ENCODE results near the gene USP9X.
"Not testable (repeated sequence)": the region's sequence is repeated elsewhere in the genome, so short reads cannot be mapped to it uniquely, and the experiment has no call there.

Gene USP9X

DNA sequence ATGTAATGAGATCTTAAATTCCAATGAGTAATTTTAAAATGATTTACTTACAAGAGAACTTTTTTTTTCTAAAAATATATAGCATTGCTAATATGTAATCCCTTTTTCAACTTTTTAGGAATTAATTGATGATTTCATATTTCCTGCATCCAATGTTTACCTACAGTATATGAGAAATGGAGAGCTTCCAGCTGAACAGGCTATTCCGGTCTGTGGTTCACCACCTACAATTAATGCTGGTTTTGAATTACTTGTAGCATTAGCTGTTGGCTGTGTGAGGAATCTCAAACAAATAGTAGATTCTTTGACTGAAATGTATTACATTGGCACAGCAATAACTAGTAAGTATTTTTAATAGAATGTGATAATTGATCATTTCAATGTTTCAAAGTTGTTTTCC is 113.2 kb downstream of the USP9X start:
- no peak for DNase-seq (ENCODE audit: low spot score)

DNA sequence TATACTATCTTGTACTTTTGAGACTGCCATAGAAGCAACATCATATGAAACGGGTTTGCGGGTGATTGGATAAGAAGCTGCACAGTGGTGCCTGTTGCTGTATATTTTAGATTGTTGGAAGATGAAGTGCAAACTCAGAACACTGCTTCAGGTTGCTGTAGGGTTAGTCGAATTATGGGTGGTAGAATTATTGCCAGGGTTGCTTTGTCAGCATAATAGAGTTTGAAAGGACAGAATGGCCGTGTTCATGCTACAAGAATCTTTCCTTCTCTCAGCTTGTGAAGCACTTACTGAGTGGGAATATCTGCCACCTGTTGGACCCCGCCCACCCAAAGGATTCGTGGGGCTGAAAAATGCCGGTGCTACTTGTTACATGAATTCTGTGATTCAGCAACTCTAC is 115.5 kb downstream of the USP9X start:
- no peak for DNase-seq (ENCODE audit: low spot score)

DNA sequence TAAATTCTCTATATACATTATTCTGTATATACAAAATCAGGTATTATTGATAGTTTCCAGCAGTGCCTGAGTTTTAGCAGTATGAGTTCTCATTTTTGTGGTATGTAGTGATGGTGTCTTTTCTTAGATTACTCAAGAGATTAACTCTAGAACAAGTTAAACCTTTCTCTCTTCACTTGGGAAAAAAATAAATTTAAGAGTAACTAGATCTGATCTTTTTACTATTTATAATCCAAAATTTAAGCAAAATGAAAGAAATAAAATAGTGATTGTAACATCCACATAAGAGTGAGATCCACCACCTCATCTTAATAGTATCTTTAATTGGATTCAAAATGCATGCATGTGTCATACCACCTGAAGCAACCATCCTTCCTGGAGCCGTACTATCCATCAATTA is 124.6 kb downstream of the USP9X start:
- no peak for DNase-seq (ENCODE audit: low spot score)

DNA sequence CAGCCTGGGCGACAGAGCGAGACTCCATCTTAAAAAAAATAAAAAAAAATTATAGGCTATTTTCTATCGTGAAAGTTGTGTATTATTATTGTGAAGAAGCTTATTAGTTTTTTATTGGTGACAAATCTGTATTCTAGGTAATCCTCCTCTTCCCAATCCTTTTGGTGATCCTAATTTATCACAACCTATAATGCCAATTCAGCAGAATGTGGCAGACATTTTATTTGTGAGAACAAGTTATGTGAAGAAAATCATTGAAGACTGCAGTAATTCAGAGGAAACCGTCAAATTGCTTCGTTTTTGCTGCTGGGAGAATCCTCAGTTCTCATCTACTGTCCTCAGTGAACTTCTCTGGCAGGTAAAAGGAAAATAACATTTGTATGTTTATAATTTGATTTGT is 139.4 kb downstream of the USP9X start:
- DNase-seq (ENCODE audit: low spot score) = no peak

DNA sequence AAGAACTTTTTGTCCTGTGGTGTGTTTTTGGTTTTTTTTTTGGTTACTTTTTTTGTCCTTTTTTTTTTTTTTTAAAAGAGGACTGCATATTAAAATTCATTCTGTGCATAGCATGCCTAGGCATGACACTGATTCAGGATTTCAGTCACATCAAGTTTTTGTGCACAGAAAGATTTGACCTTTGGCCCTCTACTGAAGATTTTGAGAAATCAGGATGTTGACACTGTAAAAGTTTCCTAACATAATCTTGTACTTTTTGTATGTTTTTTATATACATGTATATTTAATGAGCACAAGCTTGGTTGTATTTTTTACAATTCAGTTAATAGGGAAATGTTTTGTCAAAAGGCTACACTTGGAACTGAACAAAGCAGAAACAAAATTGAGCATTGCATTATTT is 148.7 kb downstream of the USP9X start:
- no peak for DNase-seq (ENCODE audit: low spot score)

DNA sequence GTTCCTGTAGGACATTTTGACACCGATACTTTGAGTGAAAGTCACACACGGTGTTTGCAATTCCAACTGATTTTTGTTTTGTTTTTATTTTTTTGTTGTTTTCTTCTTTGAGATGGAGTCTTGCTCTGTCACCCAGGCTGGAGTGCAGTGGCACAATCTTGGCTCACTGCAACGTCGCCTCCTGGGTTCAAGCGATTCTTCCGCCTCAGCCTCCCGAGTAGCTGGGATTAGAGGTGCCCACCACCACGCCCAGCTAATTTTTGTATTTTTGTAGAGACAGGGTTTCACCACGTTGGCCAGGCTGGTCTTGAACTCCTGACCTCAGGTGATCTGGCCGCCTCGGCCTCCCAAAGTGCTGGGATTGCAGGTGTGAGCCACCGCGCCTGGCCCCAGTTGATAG is 149.2 kb downstream of the USP9X start:
- DNase-seq (ENCODE audit: low spot score) = not testable (repeated sequence)

DNA sequence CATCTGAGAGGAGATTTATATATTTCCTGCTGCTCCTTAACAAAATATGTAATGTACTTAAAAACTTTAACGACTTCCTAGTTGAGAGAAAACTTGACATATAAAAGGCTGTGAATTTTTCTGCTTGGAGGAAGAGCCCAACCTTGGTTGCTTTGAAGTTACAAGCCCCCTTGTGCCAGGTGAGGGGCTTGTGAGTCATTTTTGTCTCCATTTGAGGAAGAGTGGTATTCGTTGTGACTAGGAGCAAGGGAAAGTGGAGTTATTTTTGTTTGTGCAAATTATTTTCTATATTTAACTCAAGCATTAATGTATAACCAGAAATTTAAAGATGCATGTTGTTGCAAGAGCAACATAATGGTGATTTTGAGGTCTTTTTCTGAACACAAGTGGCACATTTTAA is 149.7 kb downstream of the USP9X start:
- no peak for DNase-seq (ENCODE audit: low spot score)

DNA sequence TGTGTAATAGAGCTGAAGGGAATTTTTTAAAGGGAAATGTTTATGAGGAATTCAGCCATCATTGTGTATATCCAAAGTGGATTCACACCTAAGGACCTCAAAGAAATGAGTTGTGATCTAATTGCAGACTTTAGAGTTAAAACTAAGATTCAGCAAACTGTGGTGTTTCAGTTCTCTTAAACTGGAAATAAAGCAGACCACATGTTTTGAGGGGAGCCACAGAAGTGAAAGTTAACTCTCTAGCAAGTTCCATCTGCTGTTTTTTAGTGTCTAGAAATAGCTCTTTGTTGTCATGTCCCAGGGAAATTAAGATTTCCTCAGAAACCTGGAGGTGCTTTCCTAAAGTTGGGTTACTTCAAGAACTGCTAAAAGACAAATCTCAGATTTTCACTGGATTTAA is 151.4 kb downstream of the USP9X start:
- no peak for DNase-seq (ENCODE audit: low spot score)

DNA sequence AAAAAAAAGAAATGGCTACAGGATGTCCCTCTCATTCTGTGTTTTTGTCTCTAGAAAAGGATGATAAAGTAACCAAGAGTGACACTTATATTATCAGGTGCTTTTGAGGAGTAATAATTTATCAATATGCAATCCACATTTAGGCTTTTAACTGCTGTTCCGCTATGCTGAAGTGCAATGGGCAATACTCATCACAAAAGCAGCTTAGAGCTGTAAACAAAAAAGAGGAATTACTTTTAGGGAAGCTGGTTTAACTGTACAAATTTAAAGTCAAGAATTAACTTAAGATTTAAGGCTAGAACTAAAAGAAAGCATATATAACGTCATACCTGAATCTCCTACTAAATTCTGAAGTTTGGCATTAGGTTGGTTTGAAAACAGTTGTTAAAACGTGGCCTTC is 155.3 kb downstream of the USP9X start:
- no peak for DNase-seq (ENCODE audit: low spot score)

DNA sequence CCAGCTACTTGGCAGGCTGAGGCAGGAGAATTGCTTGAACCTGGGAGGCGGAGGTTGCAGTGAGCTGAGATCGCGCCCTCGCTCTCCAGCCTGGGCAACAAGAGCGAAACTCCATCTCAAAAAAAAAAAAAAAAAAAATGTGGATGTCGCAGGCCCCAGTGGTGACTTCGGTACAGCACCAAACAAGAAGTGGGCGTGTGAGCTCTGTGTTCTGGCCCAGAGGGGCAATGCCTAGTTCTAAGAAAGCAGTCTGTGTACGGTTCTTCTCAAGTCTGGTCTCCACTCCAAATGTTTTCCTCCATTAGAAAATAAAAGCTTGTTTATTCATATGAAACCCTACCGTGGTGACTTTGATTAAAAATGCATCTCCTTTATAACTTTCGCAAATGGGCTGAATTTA is 156.7 kb downstream of the USP9X start:
- no peak for DNase-seq (ENCODE audit: low spot score)

DNA sequence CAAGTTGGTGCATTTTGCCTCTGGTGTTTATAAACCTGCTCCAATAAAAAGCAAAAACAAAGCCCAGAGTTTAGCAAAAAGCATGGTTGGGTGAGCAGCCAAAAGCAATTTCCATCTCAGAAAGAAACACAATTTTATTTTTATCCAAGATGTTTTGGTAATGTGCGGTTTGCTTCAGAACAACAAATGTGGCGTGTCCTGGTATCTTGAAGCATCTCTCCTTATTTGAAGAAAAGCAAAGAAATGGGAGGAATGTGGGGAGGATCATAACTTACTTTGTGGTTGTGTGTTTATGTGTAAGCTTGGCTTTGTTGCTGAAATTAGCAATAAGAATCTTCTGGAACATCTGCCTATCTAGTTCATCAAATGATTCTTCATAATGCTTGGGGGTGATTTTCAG is 160.4 kb downstream of the USP9X start:
- DNase-seq (ENCODE audit: low spot score) = no peak

DNA sequence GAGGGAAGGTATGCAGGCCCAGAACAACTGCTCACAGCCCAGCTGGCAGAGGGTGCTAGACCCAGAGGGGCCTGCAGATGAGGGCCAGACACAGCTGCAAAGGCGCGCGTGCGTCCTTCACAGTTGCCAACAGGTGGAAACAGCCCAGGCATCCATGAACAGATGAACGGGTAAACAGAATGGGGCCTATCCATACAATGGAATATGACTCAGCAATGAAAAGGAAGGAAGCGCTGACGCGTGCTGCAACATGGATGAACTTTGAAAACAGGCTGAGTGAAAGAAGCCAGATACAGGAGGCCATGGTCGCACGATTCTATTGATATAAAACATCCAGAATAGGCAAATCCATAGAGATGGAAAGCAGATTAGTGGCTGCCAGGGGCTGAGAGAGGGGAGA is 165.6 kb downstream of the USP9X start:
- DNase-seq (ENCODE audit: low spot score) = no peak

DNA sequence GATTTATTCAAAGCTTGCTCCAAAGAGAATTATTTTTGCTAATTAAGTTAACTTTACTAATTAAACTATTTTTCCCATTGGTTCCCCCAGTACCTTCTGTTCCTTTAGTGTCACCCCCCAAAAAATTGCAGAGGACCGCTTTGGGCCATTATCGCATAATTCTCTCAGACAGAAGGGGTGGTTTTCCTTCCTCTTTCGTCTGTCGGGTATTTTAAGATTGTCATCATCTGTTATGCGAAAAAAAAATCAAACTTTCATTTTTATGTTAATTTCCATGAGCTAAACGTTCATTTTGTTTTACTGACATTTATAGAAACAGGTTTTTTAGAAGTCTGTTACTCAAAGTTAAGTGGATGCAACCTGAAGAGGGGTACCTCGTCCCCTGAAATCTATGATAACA is 172.6 kb downstream of the USP9X start:
- DNase-seq (ENCODE audit: low spot score) = no peak

DNA sequence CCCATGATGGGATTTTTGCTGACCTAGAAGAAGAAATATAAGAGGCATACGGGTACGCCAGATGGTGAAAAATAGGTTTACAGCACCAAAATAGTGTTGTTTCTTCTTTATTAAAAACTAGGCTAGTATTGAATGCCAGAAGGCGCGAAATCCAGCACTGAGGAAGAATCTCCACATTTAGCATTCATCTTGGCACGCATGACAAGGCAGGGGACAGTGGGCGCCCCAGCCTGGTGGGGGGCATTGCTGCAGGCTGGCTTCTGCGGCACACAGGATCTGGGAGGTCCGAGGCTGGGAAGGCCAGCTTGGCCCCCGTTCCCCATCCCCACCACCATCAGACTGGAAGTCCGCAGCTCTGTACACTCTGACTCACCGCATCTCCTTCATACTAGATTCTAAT is 173.0 kb downstream of the USP9X start:
- DNase-seq (ENCODE audit: low spot score) = no peak

DNA sequence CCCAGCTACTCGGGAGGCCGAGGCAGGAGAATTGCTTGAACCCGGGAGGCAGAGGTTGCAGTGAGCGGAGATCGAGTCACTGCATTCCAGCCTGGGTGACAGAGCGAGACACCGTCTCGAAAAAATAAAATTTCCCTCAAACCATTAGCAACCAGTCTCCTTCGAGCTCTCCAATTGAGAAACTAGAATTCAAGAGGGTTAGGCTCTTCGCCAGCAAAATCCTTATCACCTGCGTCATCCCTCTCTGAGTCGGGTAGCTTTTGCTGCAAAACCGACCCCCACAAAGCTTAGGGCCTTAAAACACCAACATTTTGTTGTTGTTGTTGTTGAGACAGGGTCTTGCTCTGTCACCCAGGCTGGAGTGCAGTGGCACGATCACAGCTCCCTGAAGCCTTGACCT is 173.6 kb downstream of the USP9X start:
- no peak for DNase-seq (ENCODE audit: low spot score)

DNA sequence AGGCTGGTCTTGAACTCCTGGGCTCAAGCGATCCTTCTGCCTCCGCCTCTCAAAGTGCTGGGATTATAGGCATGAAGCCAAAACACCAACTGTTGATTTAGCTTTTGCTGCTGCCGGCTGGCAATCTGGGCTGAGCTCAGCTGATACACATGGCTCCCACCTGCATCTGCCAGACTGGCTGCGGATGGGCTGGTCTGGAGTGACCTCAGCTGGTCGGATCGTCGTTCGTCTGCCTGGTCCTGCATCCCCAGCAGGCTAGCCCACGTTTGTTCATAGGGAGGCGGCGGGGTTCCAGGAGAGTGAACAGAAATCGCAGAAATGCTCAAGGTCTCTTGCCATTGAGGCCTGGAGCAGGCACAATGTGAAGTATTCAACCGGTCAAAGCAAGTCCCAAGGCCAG is 174.3 kb downstream of the USP9X start:
- no peak for DNase-seq (ENCODE audit: low spot score)

DNA sequence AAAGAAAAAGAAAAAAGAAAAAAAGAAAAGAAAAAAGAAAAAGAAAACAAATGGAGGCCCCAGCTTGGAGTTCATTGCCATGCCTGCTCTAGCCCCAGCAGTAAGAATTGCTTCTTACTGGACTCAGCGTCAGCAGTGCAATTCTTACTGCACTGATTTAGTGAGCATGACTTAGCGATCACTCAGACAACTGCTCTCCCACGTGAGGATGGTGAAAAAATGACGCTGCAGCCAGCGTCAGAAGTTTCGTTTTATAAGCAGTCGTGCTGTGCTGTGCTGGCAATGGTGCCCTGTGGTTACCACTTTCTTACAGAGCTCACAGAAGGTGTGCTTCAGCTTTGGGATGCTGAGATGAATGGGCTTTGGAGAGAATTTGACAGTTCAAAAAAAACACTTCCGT is 180.4 kb downstream of the USP9X start:
- DNase-seq (ENCODE audit: low spot score) = no peak

DNA sequence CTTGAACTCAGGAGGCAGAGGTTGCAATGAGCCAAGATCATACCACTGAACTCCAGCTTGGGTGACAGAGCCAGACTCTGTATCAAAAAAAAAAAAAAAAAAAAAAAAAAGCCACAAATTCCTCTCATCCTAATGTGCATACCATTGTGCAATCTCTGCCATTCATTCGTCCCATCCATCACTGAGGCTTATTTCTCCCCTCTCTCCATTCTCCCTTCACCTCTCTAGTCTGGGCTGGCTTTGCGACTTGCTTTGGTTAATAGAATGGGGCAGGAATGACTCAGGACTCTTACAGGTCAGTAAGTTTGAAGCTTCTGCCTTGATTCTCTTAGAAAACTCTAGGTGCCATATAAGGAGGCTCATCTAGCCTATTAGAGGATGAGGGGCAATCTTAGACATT is 188.4 kb downstream of the USP9X start:
- DNase-seq (ENCODE audit: low spot score) = no peak

DNA sequence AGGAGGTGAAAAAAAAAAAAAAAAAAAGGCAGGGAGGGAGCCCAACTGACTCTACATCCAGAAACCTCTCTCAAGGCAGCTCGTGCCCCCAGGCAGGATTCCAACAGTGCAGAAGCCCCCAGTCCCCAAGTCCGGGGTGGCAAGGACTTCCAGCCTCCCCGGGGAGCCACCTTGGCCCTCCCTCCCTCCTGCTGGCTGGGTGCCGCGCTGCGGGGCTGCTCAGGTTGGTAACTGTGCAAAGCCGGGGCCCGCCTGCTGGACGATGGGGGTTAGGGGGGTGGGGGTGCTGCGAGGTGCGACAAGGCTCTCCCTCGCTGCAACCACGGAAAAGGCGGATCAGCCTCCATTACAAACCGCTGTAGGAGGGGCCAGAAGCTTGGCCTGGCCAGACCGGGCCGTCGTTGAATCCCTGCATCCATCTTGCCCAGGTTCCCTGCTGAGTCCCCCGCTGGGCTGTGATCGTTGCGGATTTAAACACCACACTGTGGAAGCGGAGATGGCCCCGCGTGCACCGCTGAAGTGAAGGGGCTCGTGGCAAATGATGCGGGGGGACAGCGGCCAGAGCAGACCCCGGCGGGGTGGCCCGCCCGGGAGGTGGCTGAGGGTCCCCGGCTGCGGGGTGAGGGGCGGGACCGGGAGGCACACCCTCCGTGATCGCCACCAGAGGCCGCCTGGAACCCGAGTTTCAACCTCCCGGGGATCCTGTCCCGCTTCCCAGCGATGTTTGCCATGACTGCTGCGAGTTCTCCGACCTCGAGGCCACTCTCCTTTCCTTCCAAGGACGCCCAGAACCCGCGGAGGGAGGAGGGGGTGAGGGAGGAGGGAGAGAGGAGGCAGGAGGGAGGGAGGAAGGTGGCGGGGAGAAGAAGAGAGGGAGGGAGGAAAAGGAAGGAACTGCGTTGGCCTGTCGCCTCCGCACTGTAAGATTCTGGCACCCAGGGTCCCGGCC is 190.7 kb downstream of the USP9X start:
- peak; percentile 62 for DNase-seq (ENCODE audit: low spot score)

DNA sequence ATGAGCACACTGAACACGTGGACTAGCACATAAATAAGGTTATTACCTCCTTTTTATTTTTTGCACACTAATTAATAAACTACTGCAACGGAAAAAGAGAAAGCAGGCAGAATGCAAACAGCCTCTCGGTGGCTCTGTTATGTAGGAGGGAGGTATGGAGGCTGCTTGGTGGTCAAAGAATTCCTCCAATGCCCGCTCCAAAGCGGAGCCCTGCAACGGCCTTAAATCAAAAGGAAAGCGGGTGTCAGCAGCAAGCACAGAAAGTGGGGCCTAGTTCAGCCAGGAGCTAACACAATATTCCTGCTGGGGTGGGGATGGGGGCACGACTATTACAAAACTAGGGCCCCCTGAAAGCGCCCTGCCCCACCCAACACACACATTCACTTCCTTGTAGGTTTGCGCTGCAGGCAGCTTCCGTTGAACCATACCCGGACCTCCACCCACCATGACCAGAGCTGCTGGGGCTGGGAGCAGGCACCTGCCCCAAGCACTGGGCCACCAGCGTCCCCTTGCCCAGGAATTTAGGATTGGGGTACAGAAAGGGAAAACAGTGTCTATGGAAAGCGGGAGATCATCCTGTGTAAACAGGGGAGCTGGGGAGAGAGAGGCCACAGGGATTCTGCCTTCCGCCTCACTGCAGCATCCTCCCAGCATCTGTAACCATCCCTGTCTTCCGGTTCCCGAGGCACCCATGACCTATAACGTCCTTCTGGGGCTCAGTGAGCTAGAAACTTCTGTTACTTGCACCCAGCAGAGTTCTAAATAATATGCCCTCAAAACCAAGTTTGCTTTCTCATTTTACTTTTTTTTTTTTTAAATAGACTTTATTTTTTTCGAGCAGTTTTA is 191.6 kb downstream of the USP9X start:
- no peak for DNase-seq (ENCODE audit: low spot score)

DNA sequence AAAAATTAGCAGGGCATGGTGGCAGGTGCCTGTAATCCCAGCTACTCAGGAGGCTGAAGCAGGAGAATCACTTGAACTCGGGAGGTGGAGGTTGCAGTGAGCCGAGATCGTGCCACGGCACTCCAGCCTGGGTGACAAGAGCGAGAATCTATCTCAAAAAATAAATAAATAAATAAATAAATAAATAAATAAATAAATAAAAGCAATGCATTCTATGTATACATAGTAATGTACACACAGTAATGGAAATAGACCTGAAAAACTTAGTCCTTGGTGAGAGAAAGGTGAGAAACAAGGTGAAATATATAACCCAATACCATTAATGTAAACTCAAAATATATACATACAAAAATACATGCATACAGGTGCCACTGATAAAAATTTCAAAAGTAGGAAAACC is 197.1 kb downstream of the USP9X start:
- not testable (repeated sequence) for DNase-seq (ENCODE audit: low spot score)

DNA sequence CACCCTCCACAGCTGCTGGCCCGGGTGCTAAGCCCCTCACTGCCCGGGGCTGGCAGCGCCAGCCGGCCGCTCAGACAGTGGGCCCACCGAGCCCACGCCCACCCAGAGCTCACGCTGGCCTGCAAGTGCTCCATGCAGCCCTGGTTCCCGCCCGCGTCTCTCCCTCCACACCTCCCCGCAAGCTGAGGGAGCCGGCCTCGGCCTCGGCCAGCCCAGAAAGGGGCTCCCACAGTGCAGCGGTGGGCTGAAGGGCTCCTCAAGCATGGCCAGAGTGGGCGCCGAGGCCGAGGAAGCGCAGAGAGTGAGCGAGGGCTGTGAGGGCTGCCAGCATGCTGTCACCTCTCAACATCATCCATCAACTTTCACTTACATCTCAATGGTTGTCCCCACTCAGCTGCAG is 200.7 kb downstream of the USP9X start:
- DNase-seq (ENCODE audit: low spot score) = not testable (repeated sequence)
